Esophagus muscularis mucosa (tissue), 4 donors: Measurements from ENCODE around the gene XYLT2. TPM values are rescaled to one million over a fixed set of nuclear protein-coding genes. Genes with fewer than 3 reads are reported as not detected.

Source experiments
- DNase-seq: peaks from one replicate; pipeline ENCODE4 v3.0.0-alpha.2; 2017; ENCODE audit errors: extremely low spot score
- H3K27ac ChIP-seq, 4 donors: fragments of 200-600 bp; sonication (generic); replicated peaks in 1 of 4; 1 replicate in 3 of 4; 2 replicates in 1 of 4; pipeline ENCODE4 v1.5.1; 2016 to 2019; ENCODE audit warnings: mild to moderate bottlenecking in 1 of 4
- H3K27me3 ChIP-seq, 4 donors: fragments of 200-600 bp; sonication (generic); one replicate each; pipeline versions ENCODE4 v1.5.1 to v1.6.0; 2016 to 2019
- H3K36me3 ChIP-seq, 4 donors: fragments of 200-600 bp; sonication (generic); one replicate each; pipeline ENCODE4 v1.5.1; 2016 to 2019
- H3K4me1 ChIP-seq, 4 donors: fragments of 200-600 bp; sonication (generic); one replicate each; pipeline ENCODE4 v1.5.1; 2016 to 2019
- H3K4me3 ChIP-seq, 4 donors: fragments of 200-600 bp; sonication (generic); 1 replicate in 2 of 4; 2 replicates in 2 of 4; pipeline ENCODE4 v1.5.1; 2016 to 2019; ENCODE audit warnings: mild to moderate bottlenecking in 4 of 4, moderate library complexity in 1 of 4
- H3K9me3 ChIP-seq, 4 donors: fragments of 200-600 bp; sonication (generic); 1 replicate in 3 of 4; 2 replicates in 1 of 4; pipeline ENCODE4 v1.5.1; 2016 to 2019
- EP300 ChIP-seq: sonication (generic); formaldehyde crosslinking; IDR thresholded peaks from one replicate; pipeline ENCODE4 v1.6.1; 2017; ENCODE audit warnings: antibody characterized with exemption
- POLR2A ChIP-seq: fragments of 450-650 bp; IDR thresholded peaks from one replicate; pipeline ENCODE4 v1.6.1; 2017; ENCODE audit warnings: antibody characterized with exemption, moderate library complexity, mild to moderate bottlenecking, low read depth
- POLR2AphosphoS5 ChIP-seq, 2 donors: sonication (generic); formaldehyde crosslinking; IDR thresholded peaks; one replicate each; pipeline ENCODE4 v1.6.1; 2017; ENCODE audit warnings: antibody characterized with exemption in 2 of 2
- WGBS: methylation state at CpG from one replicate; pipeline ENCODE4 v1.1.5; 2018; 5-methylcytosine and 5-hydroxymethylcytosine counted together
- intact Hi-C: fragments of 100-400 bp; cut with DNase I; formaldehyde crosslinking; loops from one replicate; pipeline ENCODE4 v1.15.1; 2023
- total RNA-seq, 4 donors: library from RNA; depleted of rRNA; stranded (reverse); fragments of >200 nt; gene quantifications; one replicate each; pipeline versions ENCODE4 v1.1.0 to v1.2.1, GENCODE V29; 2016
- TF ChIP-seq, protein P1 (sequence below), 3 experiments: fragments of 200-600 bp in 2 of 3; fragments of 450-650 bp in 1 of 3; sonication (generic) in 2 of 3; IDR thresholded peaks; one replicate each; pipeline ENCODE4 v1.5.1; 2017 to 2019; ENCODE audit warnings: antibody characterized with exemption in 3 of 3, mild to moderate bottlenecking in 2 of 3, moderate library complexity in 1 of 3

Gene XYLT2
- total RNA-seq, 4 donors from 2014 or later = 12.8 to 29.8 (median 26.0) TPM

DNA sequence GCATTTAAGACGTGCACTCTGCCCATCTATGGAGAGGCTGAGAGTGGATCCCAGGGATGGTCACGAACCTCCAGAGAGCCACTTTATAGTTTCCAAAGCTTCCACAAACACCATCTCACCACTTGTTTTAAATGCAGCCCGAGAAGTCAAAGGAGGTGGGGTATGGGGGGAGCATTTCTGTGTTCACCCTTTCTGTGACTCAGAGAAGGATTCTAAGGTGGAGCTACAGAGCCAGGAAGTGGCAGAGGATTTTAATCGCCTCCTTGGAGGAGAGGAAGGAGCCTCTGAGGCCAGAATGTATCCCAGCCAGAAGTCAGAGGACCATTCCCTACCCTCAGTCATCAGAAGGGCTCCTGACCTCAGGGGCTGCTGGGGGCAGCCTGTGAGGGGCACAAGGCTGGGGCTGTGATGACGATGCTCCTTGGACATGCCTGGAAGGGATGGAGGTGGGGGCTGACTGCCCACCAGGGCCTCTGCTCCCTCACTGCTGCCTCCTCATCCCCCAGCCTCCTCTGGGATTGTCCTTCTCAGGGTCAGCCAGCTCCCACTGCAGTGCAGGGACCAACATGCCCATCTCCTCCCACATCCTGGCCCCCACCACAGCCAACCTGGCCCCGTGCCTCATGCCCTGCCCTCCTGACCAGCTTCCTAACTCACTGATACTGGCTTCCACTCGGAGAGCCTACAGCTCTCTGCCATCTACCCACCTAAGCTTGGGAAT lies 2.8 kb downstream of the XYLT2 start:
- WGBS = 46% methylated on average over 6 of the region's 7 CpGs
- no peaks in the 10 kb centered on the region for H3K27me3 ChIP-seq
- TF ChIP-seq POLR2AphosphoS5 (IDR thresholded peaks at IDR 0.05) (no peak), EP300 (no peak), POLR2A (no peak)
- TF ChIP-seq, protein P1, sequence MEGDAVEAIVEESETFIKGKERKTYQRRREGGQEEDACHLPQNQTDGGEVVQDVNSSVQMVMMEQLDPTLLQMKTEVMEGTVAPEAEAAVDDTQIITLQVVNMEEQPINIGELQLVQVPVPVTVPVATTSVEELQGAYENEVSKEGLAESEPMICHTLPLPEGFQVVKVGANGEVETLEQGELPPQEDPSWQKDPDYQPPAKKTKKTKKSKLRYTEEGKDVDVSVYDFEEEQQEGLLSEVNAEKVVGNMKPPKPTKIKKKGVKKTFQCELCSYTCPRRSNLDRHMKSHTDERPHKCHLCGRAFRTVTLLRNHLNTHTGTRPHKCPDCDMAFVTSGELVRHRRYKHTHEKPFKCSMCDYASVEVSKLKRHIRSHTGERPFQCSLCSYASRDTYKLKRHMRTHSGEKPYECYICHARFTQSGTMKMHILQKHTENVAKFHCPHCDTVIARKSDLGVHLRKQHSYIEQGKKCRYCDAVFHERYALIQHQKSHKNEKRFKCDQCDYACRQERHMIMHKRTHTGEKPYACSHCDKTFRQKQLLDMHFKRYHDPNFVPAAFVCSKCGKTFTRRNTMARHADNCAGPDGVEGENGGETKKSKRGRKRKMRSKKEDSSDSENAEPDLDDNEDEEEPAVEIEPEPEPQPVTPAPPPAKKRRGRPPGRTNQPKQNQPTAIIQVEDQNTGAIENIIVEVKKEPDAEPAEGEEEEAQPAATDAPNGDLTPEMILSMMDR (IDR thresholded peaks at IDR 0.05) = no peak
- H3K9me3 ChIP-seq = no peaks in the 10 kb centered on the region
- H3K4me3 ChIP-seq = no peak overlapping the region
- peaks cover 25 to 52% (median 50%) of the 10 kb centered on the region in 4 donors for H3K4me1 ChIP-seq
- H3K36me3 ChIP-seq = peaks cover 1 to 13% (median 6%) of the 10 kb centered on the region in 4 donors
- DNase-seq = no peak
- H3K27ac ChIP-seq = no peak overlapping the region
- intact Hi-C loops = no loop called here

DNA sequence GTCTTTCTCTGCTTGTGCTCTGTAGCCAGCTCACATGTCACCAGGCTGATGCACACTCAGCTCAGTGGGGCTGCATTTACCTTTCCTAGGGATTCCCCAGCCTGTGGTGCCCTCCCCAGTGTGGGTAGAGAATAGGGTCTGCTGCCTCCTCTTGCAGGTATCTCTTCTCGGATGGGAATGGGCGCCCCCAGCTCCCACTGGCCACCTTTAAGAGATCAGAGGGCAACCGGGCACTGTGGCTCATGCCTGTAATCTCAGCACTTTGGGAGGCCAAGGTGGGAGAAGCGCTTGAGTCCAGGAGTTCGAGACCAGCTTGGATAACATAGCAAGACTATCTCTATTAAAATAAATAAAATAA lies 3.3 kb downstream of the XYLT2 start:
- H3K4me1 ChIP-seq = peaks cover 25 to 52% (median 50%) of the 10 kb centered on the region in 4 donors
- no peaks in the 10 kb centered on the region for H3K27me3 ChIP-seq
- H3K9me3 ChIP-seq = no peaks in the 10 kb centered on the region
- H3K27ac ChIP-seq = no peak overlapping the region
- H3K36me3 ChIP-seq = peaks cover 7 to 18% (median 11%) of the 10 kb centered on the region in 4 donors
- H3K4me3 ChIP-seq = no peak overlapping the region
- DNase-seq = no peak
- intact Hi-C loops = no loop called here
- WGBS = 95% methylated on average over 5 of the region's 5 CpGs
- TF ChIP-seq, protein P1 (IDR thresholded peaks at IDR 0.05) = no peak
- TF ChIP-seq EP300 = no peak
- no peak for TF ChIP-seq POLR2AphosphoS5 (IDR thresholded peaks at IDR 0.05)
- TF ChIP-seq POLR2A = no peak

DNA sequence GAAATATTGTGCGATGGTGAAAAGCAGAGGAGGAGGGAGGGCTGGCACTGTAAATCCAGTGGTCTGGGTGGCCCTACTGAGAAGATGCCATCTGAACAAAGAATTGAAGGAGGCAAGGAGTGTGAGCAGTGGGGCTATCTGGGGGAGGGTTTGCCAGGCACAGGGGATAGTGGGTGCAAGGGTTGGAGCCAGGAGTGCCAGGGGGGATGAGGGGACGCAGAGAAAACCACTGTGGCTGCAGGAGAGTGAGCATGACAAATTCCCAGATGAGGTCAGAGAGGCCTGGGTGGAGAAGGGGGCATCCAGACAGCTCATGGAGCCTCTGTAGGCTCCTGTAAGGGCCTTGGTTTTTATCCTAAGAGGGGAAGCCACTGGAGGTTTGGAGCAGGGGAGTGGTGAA lies 4.8 kb downstream of the XYLT2 start:
- Histone ChIP-seq H3K4me1 (peaks cover 19 to 42% (median 42%) of the 10 kb centered on the region in 4 donors), H3K36me3 (peaks cover 13 to 34% (median 26%) of the 10 kb centered on the region in 4 donors), H3K27me3 (no peaks in the 10 kb centered on the region), H3K9me3 (no peaks in the 10 kb centered on the region), H3K27ac (no peak overlapping the region), H3K4me3 (no peak overlapping the region)
- DNase-seq = no peak
- intact Hi-C loops = no loop called here
- TF ChIP-seq, protein P1 (IDR thresholded peaks at IDR 0.05) = no peak
- TF ChIP-seq EP300 = no peak
- WGBS = 93% methylated on average over 2 of the region's 2 CpGs

DNA sequence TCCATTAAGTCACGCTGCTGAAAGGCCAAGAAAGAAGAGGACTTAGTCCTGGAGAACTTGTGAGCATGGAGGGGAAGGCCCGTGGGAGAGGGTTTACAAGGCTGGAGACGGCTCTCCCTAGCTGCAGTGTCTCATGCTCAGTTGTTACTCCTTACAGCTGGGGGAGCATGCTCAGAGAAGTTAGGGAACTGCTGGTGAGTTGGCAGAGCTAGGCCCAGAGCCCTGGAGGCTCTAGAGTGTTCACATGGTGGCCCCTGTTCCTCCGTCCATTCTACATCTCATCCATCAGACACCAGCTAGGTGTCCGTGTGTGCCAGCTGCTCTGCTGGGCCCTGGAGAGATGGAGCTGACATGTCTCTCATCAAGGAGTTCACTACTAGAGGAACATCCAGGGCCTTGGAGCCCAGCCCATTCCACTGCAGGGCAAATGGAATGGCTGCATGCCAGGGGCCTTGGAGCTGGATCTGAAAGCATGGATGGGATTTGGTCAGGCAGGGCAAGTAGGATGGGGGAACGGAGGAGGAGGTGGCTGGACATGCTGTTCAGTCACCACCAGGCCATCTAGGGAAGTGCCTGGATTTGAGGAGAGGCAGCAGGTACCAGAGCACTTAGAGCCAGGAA lies 6.3 kb downstream of the XYLT2 start:
- 73% methylated on average over 5 of the region's 6 CpGs for WGBS
- no peaks in the 10 kb centered on the region for H3K27me3 ChIP-seq
- TF ChIP-seq POLR2A (no peak), POLR2AphosphoS5 (IDR thresholded peaks at IDR 0.05) (no peak)
- TF ChIP-seq, protein P1 (IDR thresholded peaks at IDR 0.05) = no peak
- peaks cover 27 to 48% (median 41%) of the 10 kb centered on the region in 4 donors for H3K36me3 ChIP-seq
- H3K9me3 ChIP-seq = no peaks in the 10 kb centered on the region
- peaks cover 15 to 36% (median 35%) of the 10 kb centered on the region in 4 donors for H3K4me1 ChIP-seq
- DNase-seq = no peak
- no peak overlapping the region for H3K4me3 ChIP-seq
- H3K27ac ChIP-seq = no peak overlapping the region
- intact Hi-C loops = no loop called here
